HepG2 (cell line): ENCODE measurements around the gene AMER3. TPM values are rescaled to one million over a fixed set of nuclear protein-coding genes. Genes with fewer than 3 reads are reported as not detected.

Experiments
- ATAC-seq: fragments of 200-7000 bp; cut with Tn5 transposase; 3 replicates; pipeline ENCODE4 v1.9.1; 2020; ENCODE audit warnings: mild to moderate bottlenecking, moderate library complexity
- BruUV-seq: library from RNA; stranded (reverse); fragments of 400-500 nt; replicated peaks from 2 replicates; lab custom pipeline; 2021; lab: Mats Ljungman, UMichigan
- CTCF ChIA-PET: fragments of 300-600 bp; formaldehyde crosslinking; extraction: SDS; loops from one replicate; lab custom pipeline; 2021; ENCODE audit warnings: low total read pairs, inconsistent platforms, low intra/inter-chr PET ratio; lab: Yijun Ruan, JAX
- POLR2A ChIA-PET: fragments of 350-600 bp; sonication (Branson Sonifier 250); formaldehyde crosslinking; loops from one replicate; lab custom pipeline; 2020; ENCODE audit warnings: antibody characterized with exemption, inconsistent platforms; lab: Yijun Ruan, JAX
- DNase-seq: peaks from one replicate; pipeline ENCODE4 v3.0.0-alpha.2; 2015; ENCODE audit warnings: low spot score
- FAIRE-seq: peaks from 3 replicates; lab custom pipeline; 2011; peaks lifted over from hg19 to GRCh38; lab: Jason Lieb, UNC
- H2AFZ ChIP-seq: one replicate; pipeline ENCODE4 v1.6.1; 2011; ENCODE audit warnings: low read length, inconsistent platforms
- H3K27ac ChIP-seq: fragments of 300-600 bp; 3 replicates; pipeline ENCODE4 v1.8.0; 2011; ENCODE audit warnings: mixed run types, mild to moderate bottlenecking, mixed read lengths, low read length, inconsistent platforms; ENCODE audit not compliant: insufficient read depth; ENCODE audit errors: extremely low read length
- H3K27me3 ChIP-seq, 2 experiments: fragments of 200-600 bp in 1 of 2; 2 replicates in 1 of 2; 3 replicates in 1 of 2; pipeline versions ENCODE4 v1.6.0 to v1.8.0; 2011; ENCODE audit warnings: low read length in 2 of 2, mild to moderate bottlenecking in 2 of 2, moderate library complexity in 2 of 2, inconsistent platforms in 1 of 2; ENCODE audit not compliant: insufficient read depth in 2 of 2, control insufficient read depth in 1 of 2
- H3K36me3 ChIP-seq, 2 experiments: fragments of 200-600 bp in 1 of 2; replicated peaks in 1 of 2; 2 replicates in 1 of 2; 3 replicates in 1 of 2; pipeline versions ENCODE4 v1.5.1 to v1.8.0; 2011; ENCODE audit warnings: low read length in 2 of 2, inconsistent platforms in 1 of 2; ENCODE audit not compliant: insufficient read depth in 2 of 2, control insufficient read depth in 1 of 2
- H3K4me1 ChIP-seq: 2 replicates; pipeline ENCODE4 v1.5.1; 2012; ENCODE audit warnings: low read length, inconsistent platforms; ENCODE audit not compliant: insufficient read depth
- H3K4me2 ChIP-seq: 2 replicates; pipeline ENCODE4 v1.6.0; 2011; ENCODE audit warnings: low read depth, low read length, inconsistent platforms
- H3K4me3 ChIP-seq, 3 experiments: fragments of 200-600 bp in 1 of 3; sonication (generic), shearing (Covaris generic) in 1 of 3; replicated peaks in 1 of 3; 2 replicates each; pipeline ENCODE4 v1.5.1; 2011 to 2016; ENCODE audit warnings: low read length in 3 of 3, inconsistent platforms in 2 of 3, low read depth in 2 of 3, mild to moderate bottlenecking in 2 of 3, control low read depth in 1 of 3, mixed read lengths in 1 of 3; ENCODE audit not compliant: insufficient read depth in 1 of 3
- H3K79me2 ChIP-seq: one replicate; pipeline ENCODE4 v1.6.1; 2011; ENCODE audit warnings: low read length, inconsistent platforms; ENCODE audit not compliant: insufficient read depth
- H3K9ac ChIP-seq: 2 replicates; pipeline ENCODE4 v1.6.0; 2011; ENCODE audit warnings: mild to moderate bottlenecking, low read depth, low read length, inconsistent platforms; ENCODE audit not compliant: insufficient read depth
- H3K9me3 ChIP-seq: 2 replicates; pipeline ENCODE4 v1.5.1; 2012; ENCODE audit warnings: mild to moderate bottlenecking, low read length
- H4K20me1 ChIP-seq: 2 replicates; pipeline ENCODE4 v1.6.0; 2011; ENCODE audit warnings: inconsistent platforms, mild to moderate bottlenecking, low read length, moderate library complexity; ENCODE audit not compliant: insufficient read depth
- ATF5 ChIP-seq: sonication (generic); formaldehyde crosslinking; IDR thresholded peaks from 2 replicates; pipeline ENCODE4 v1.4.0; 2020; ENCODE audit warnings: mild to moderate bottlenecking, low read depth, missing genetic modification reagents
- CENPT ChIP-seq: sonication (generic); formaldehyde crosslinking; IDR thresholded peaks from 2 replicates; pipeline ENCODE4 v1.8.0; 2022; ENCODE audit warnings: low read depth, mild to moderate bottlenecking, moderate library complexity, missing genetic modification reagents
- HNRNPH1 ChIP-seq: fragments of 200-400 bp; formaldehyde crosslinking; optimal IDR thresholded peaks from 2 replicates; pipeline ENCODE3; 2017; ENCODE audit warnings: mild to moderate bottlenecking, low read depth, low read length
- IKZF5 ChIP-seq: IDR thresholded peaks from 2 replicates; pipeline ENCODE4 v1.6.1; 2018; ENCODE audit warnings: missing genetic modification reagents, mild to moderate bottlenecking, missing compliant biosample characterization
- IRX3 ChIP-seq: sonication (generic); formaldehyde crosslinking; IDR thresholded peaks from 2 replicates; pipeline ENCODE4 v1.8.1; 2023; ENCODE audit warnings: mild to moderate bottlenecking, low read depth, missing genetic modification reagents, borderline replicate concordance
- KLF11 ChIP-seq: IDR thresholded peaks from 2 replicates; pipeline ENCODE4 v1.6.1; 2016; ENCODE audit warnings: missing compliant biosample characterization
- NPAS2 ChIP-seq: sonication (generic); formaldehyde crosslinking; IDR thresholded peaks from 2 replicates; pipeline ENCODE4 v1.8.0; 2022; ENCODE audit warnings: mild to moderate bottlenecking, missing genetic modification reagents, borderline replicate concordance
- NR3C1 ChIP-seq: sonication (generic); formaldehyde crosslinking; IDR thresholded peaks from 2 replicates; pipeline ENCODE4 v1.4.0; 2020; ENCODE audit warnings: missing genetic modification reagents
- TIGD3 ChIP-seq: sonication (generic); formaldehyde crosslinking; IDR thresholded peaks from 2 replicates; pipeline ENCODE4 v1.5.1; 2020; ENCODE audit warnings: mild to moderate bottlenecking, missing genetic modification reagents, borderline replicate concordance
- TRIM24 ChIP-seq: sonication (generic); formaldehyde crosslinking; IDR thresholded peaks from 2 replicates; pipeline ENCODE4 v1.8.0; 2022; ENCODE audit warnings: mild to moderate bottlenecking, missing genetic modification reagents
- ZBTB1 ChIP-seq: sonication (generic); formaldehyde crosslinking; IDR thresholded peaks from 2 replicates; pipeline ENCODE4 v1.4.0; 2020; ENCODE audit warnings: missing genetic modification reagents, borderline replicate concordance
- ZBTB20 ChIP-seq: sonication (generic); formaldehyde crosslinking; IDR thresholded peaks from 2 replicates; pipeline ENCODE4 v1.8.1; 2023; ENCODE audit warnings: missing genetic modification reagents, low read depth, mild to moderate bottlenecking, borderline replicate concordance
- ZNF331 ChIP-seq: sonication (generic); formaldehyde crosslinking; IDR thresholded peaks from 2 replicates; pipeline ENCODE4 v1.4.0; 2020; ENCODE audit warnings: missing genetic modification reagents
- ZNF709 ChIP-seq: sonication (generic); formaldehyde crosslinking; IDR thresholded peaks from 2 replicates; pipeline ENCODE4 v1.5.0; 2020; ENCODE audit warnings: mild to moderate bottlenecking, missing genetic modification reagents
- ZNF713 ChIP-seq: sonication (generic); formaldehyde crosslinking; IDR thresholded peaks from 2 replicates; pipeline ENCODE4 v1.4.0; 2020; ENCODE audit warnings: mild to moderate bottlenecking, missing genetic modification reagents
- ZNF770 ChIP-seq: sonication (generic); formaldehyde crosslinking; IDR thresholded peaks from 2 replicates; pipeline ENCODE4 v1.5.0; 2020; ENCODE audit warnings: mild to moderate bottlenecking, missing genetic modification reagents
- ZSCAN22 ChIP-seq: sonication (generic); formaldehyde crosslinking; IDR thresholded peaks from 2 replicates; pipeline ENCODE4 v1.4.0; 2020; ENCODE audit warnings: mild to moderate bottlenecking, missing genetic modification reagents
- ZZZ3 ChIP-seq: sonication (generic); formaldehyde crosslinking; IDR thresholded peaks from 2 replicates; pipeline ENCODE4 v1.4.0; 2020; ENCODE audit warnings: missing genetic modification reagents, mild to moderate bottlenecking, borderline replicate concordance
- WGBS: methylation state at CpG from one replicate; pipeline ENCODE4 v1.1.6; 2017; ENCODE audit warnings: low lambda C conversion rate; 5-methylcytosine and 5-hydroxymethylcytosine counted together
- in situ Hi-C: cut with HindIII; loops from 2 replicates; pipeline ENCODE4 v1.10.0; 2017; ENCODE audit warnings: low pct_unique_long_range_greater_than_20kb; ENCODE audit not compliant: extremely low pct_ligation_motif_present
- intact Hi-C: fragments of 100-400 bp; cut with micrococcal nuclease; formaldehyde crosslinking; loops from one replicate; pipeline ENCODE4 v1.10.0; 2022; ENCODE audit not compliant: unreplicated experiment
- polyA plus RNA-seq, 8 experiments: library from polyadenylated mRNA; depleted of rRNA in 3 of 8; stranded (reverse) in 7 of 8; unstranded in 1 of 8; fragments of >200 nt; fragmentation: Illumina TruSeq in 4 of 8; extraction: Trizol in 4 of 8; gene quantifications; 2 replicates each; pipeline versions ENCODE4 v1.2.1 to v1.2.3, GENCODE V29; 2011 to 2016; ENCODE audit warnings: low read depth in 4 of 8, missing spikeins in 1 of 8, mixed read lengths in 1 of 8; ENCODE audit not compliant: insufficient read depth in 1 of 8
- total RNA-seq, 5 experiments: library from RNA; depleted of rRNA; stranded (reverse); fragments of >200 nt; fragmentation: Illumina TruSeq; extraction: Trizol; gene quantifications; 2 replicates each; pipeline ENCODE4 v1.2.3, GENCODE V29; 2016; ENCODE audit warnings: low read depth in 1 of 5

Gene AMER3
- total and polyA plus RNA-seq, 2 of the 13 experiments (the other 11 are each of a cell fraction or from before 2014, with no cell fraction given), result not detected

- POLR2A ChIA-PET, result no interaction called here
- CTCF ChIA-PET, result no interaction called here
Measured at GRCh38 chr2:130766037-130766436, 10.7 kb downstream of the AMER3 start.

More at GRCh38 chr2:130766037-130766436, 10.7 kb downstream of the AMER3 start:
- no peaks in the 10 kb centered on the region for H3K36me3 ChIP-seq
- H3K4me2 ChIP-seq, result no peak overlapping the region
- H2AFZ ChIP-seq, result no peak overlapping the region
- H4K20me1 ChIP-seq, result no peaks in the 10 kb centered on the region
- BruUV-seq, result no TSS peak
- DNase-seq (no peak), FAIRE-seq (no peak), ATAC-seq (no peak)
- WGBS, result 45% methylated on average over 7 of the region's 7 CpGs
- no peak overlapping the region for H3K9ac ChIP-seq
- TF ChIP-seq NPAS2 (no peak), HNRNPH1 (no peak), TIGD3 (CRISPR knock-in tag) (no peak), TRIM24 (CRISPR knock-in tag) (no peak), ZZZ3 (no peak), CENPT (CRISPR knock-in tag) (no peak), ZNF331 (CRISPR knock-in tag) (no peak), ZSCAN22 (no peak), NR3C1 (CRISPR knock-in tag) (no peak), ZNF709 (CRISPR knock-in tag) (no peak), ZNF713 (CRISPR knock-in tag) (no peak), ZBTB1 (no peak), KLF11 (CRISPR knock-in tag) (no peak), ZNF770 (CRISPR knock-in tag) (no peak), ATF5 (CRISPR knock-in tag) (no peak), IKZF5 (CRISPR knock-in tag) (no peak), IRX3 (CRISPR knock-in tag) (no peak), ZBTB20 (no peak)
- H3K4me1 ChIP-seq, result no peaks in the 10 kb centered on the region
- in situ Hi-C loops (no loop called here), intact Hi-C loops (no loop called here)
- H3K79me2 ChIP-seq, result no peaks in the 10 kb centered on the region
- H3K4me3 ChIP-seq, result no peak overlapping the region
- H3K27ac ChIP-seq, result no peak overlapping the region
- H3K9me3 ChIP-seq, result no peaks in the 10 kb centered on the region
- peaks cover 4 to 28% of the 10 kb centered on the region in 2 experiments; a peak in 3 of 5 replicates for H3K27me3 ChIP-seq
